Measurements from ENCODE around the gene ZBTB43. TPM values are rescaled to one million over a fixed set of nuclear protein-coding genes. Genes with fewer than 3 reads are reported as not detected.
A peak's percentile ranks its signal among the peaks of the same experiment; 100 is the strongest.

The ZBTB43 gene
- total and polyA plus RNA-seq, 2 donors: 4.5 to 5.7 TPM

- Histone ChIP-seq H3K27ac (ENCODE audit: low read depth in 1 of 2, low read length in 1 of 2) (no peak overlapping the region), H3K27me3 (ENCODE audit: control insufficient read depth in 2 of 2, insufficient read depth in 1 of 2, low read length in 1 of 2) (peaks cover 3 to 11% of the 10 kb centered on the region in 2 donors), H3K36me3 (ENCODE audit: control insufficient read depth in 2 of 2, insufficient read depth in 2 of 2, low read length in 1 of 2) (no peaks in the 10 kb centered on the region), H3K4me3 (ENCODE audit: low read length in 2 of 2) (no peak overlapping the region), H3K4me1 (ENCODE audit: control insufficient read depth in 2 of 2, insufficient read depth in 2 of 2, low read length in 2 of 2) (peaks cover 5 to 9% of the 10 kb centered on the region in 2 donors), H3K9me3 (ENCODE audit: control insufficient read depth in 2 of 2, insufficient read depth in 1 of 2, low read length in 1 of 2) (peaks cover 0 to 2% of the 10 kb centered on the region in 2 donors)
- 92% methylated on average over 6 of the region's 6 CpGs for WGBS
- DNase-seq (ENCODE audit: low read depth in 6 of 9, low spot score in 9 of 9): no peak
These were observed 51.6 kb downstream of the ZBTB43 start for GRCh38 chr9:126856326-126856877.

- DNase-seq (ENCODE audit: low read depth in 6 of 9, low spot score in 9 of 9): no peak
- WGBS: 95% methylated on average over 8 of the region's 8 CpGs
- H3K36me3 ChIP-seq (ENCODE audit: control insufficient read depth in 2 of 2, insufficient read depth in 2 of 2, low read length in 1 of 2): no peaks in the 10 kb centered on the region
These were observed 52.6 kb downstream of the ZBTB43 start for GRCh38 chr9:126857261-126857960.

DNA sequence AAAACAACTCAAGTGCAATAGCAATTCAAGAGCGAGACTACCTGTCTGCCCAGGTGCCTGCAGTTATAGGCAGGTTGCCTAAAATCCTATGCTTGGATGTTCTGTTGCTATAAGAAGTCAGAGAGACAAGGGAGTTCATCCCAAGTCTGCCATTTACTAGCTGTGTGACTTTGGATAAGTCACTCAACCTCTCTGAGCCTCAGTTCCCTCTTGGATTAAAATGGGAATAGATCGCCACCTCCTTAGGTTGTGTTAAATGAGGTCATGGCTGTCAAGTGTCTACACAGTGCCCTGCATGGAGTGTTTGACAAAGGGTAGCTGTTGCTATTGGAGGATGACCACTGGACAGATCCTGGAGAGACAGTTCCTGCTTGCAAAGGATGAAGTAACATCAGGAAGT, 54.3 kb downstream of the ZBTB43 start:
- peaks cover 0 to 5% of the 10 kb centered on the region in 2 donors for H3K27me3 ChIP-seq (ENCODE audit: control insufficient read depth in 2 of 2, insufficient read depth in 1 of 2, low read length in 1 of 2)
- H3K9me3 ChIP-seq (ENCODE audit: control insufficient read depth in 2 of 2, insufficient read depth in 1 of 2, low read length in 1 of 2): peaks cover 1 to 2% of the 10 kb centered on the region in 2 donors
- H3K4me3 ChIP-seq (ENCODE audit: low read length in 2 of 2): no peak overlapping the region
- DNase-seq (ENCODE audit: low read depth in 6 of 9, low spot score in 9 of 9): no peak
- no peak overlapping the region for H3K27ac ChIP-seq (ENCODE audit: low read depth in 1 of 2, low read length in 1 of 2)
- WGBS: 96% methylated on average over 2 of the region's 2 CpGs
- peaks cover 0 to 3% of the 10 kb centered on the region in 2 donors for H3K36me3 ChIP-seq (ENCODE audit: control insufficient read depth in 2 of 2, insufficient read depth in 2 of 2, low read length in 1 of 2)
- peaks cover 22 to 25% of the 10 kb centered on the region in 2 donors for H3K4me1 ChIP-seq (ENCODE audit: control insufficient read depth in 2 of 2, insufficient read depth in 2 of 2, low read length in 2 of 2)

More at GRCh38 chr9:126857261-126857960, 52.6 kb downstream of the ZBTB43 start:
- peaks cover 0 to 9% of the 10 kb centered on the region in 2 donors for H3K27me3 ChIP-seq (ENCODE audit: control insufficient read depth in 2 of 2, insufficient read depth in 1 of 2, low read length in 1 of 2)
- peaks cover 1 to 2% of the 10 kb centered on the region in 2 donors for H3K9me3 ChIP-seq (ENCODE audit: control insufficient read depth in 2 of 2, insufficient read depth in 1 of 2, low read length in 1 of 2)
- H3K27ac ChIP-seq (ENCODE audit: low read depth in 1 of 2, low read length in 1 of 2): no peak overlapping the region
- H3K4me1 ChIP-seq (ENCODE audit: control insufficient read depth in 2 of 2, insufficient read depth in 2 of 2, low read length in 2 of 2): peaks cover 16 to 19% of the 10 kb centered on the region in 2 donors
- H3K4me3 ChIP-seq (ENCODE audit: low read length in 2 of 2): no peak overlapping the region

- H3K4me1 ChIP-seq (ENCODE audit: control insufficient read depth in 2 of 2, insufficient read depth in 2 of 2, low read length in 2 of 2): peaks cover 22 to 25% of the 10 kb centered on the region in 2 donors
- under 1% methylated on average over 67 of the region's 67 CpGs for WGBS
These were observed 55.4 kb downstream of the ZBTB43 start, which contains the start of gene ZBTB34 for GRCh38 chr9:126860077-126860756. TSS of gene ZBTB34 (plus strand) at chr9:126860639. CDS start at chr9:126879400, 18,761 bp downstream.

GRCh38 chr9:126860757-126861466, 56.1 kb downstream of the ZBTB43 start:
- Histone ChIP-seq H3K9me3 (ENCODE audit: control insufficient read depth in 2 of 2, insufficient read depth in 1 of 2, low read length in 1 of 2) (peaks cover 1 to 2% of the 10 kb centered on the region in 2 donors), H3K27ac (ENCODE audit: low read depth in 1 of 2, low read length in 1 of 2) (peak overlapping the region; percentile 8 to 65), H3K4me1 (ENCODE audit: control insufficient read depth in 2 of 2, insufficient read depth in 2 of 2, low read length in 2 of 2) (peaks cover 22 to 25% of the 10 kb centered on the region in 2 donors), H3K27me3 (ENCODE audit: control insufficient read depth in 2 of 2, insufficient read depth in 1 of 2, low read length in 1 of 2) (peaks cover 0 to 3% of the 10 kb centered on the region in 2 donors), H3K36me3 (ENCODE audit: control insufficient read depth in 2 of 2, insufficient read depth in 2 of 2, low read length in 1 of 2) (peaks cover 3 to 15% of the 10 kb centered on the region in 2 donors), H3K4me3 (ENCODE audit: low read length in 2 of 2) (peak overlapping the region; percentile 77 to 98)
- peak in 1 of 9 donors; percentile 33 for DNase-seq (ENCODE audit: low read depth in 6 of 9, low spot score in 9 of 9)
- WGBS: under 1% methylated on average over 69 of the region's 71 CpGs

More at GRCh38 chr9:126860077-126860756, 55.4 kb downstream of the ZBTB43 start, which contains the start of gene ZBTB34:
- Histone ChIP-seq H3K9me3 (ENCODE audit: control insufficient read depth in 2 of 2, insufficient read depth in 1 of 2, low read length in 1 of 2) (peaks cover 1 to 2% of the 10 kb centered on the region in 2 donors), H3K4me3 (ENCODE audit: low read length in 2 of 2) (peak within 1 kb of the TSS; percentile 77 to 98), H3K27ac (ENCODE audit: low read depth in 1 of 2, low read length in 1 of 2) (peak within 1 kb of the TSS; percentile 65 to 96), H3K36me3 (ENCODE audit: control insufficient read depth in 2 of 2, insufficient read depth in 2 of 2, low read length in 1 of 2) (peaks cover 2 to 13% of the 10 kb centered on the region in 2 donors), H3K27me3 (ENCODE audit: control insufficient read depth in 2 of 2, insufficient read depth in 1 of 2, low read length in 1 of 2) (peaks cover 0 to 3% of the 10 kb centered on the region in 2 donors)
- DNase-seq (ENCODE audit: low read depth in 6 of 9, low spot score in 9 of 9): peak; percentile 14 to 87 (median 68)

DNA sequence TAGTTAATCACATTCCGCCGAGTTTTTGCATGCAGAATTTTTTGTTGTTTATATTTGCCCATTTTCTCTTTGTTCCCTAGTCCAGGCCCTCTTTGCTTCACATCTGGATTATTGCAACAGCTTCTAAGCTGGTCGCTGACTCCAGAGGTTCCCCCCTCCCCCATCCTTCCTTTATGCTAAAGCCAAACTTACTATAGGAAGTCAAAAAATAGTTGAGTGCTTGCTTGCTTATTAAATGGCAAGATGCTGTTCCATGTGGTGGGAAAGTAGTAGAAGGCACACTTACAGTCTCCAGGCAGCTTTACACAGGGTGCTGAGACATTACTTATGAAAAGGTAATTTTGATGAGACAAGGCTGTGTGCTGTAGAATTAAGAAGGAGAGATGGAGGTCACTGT, 56.9 kb downstream of the ZBTB43 start:
- WGBS: 27% methylated on average over 3 of the region's 3 CpGs
- no peaks in the 10 kb centered on the region for H3K27me3 ChIP-seq (ENCODE audit: control insufficient read depth in 2 of 2, insufficient read depth in 1 of 2, low read length in 1 of 2)
- peaks cover 3 to 20% of the 10 kb centered on the region in 2 donors for H3K36me3 ChIP-seq (ENCODE audit: control insufficient read depth in 2 of 2, insufficient read depth in 2 of 2, low read length in 1 of 2)
- peak overlapping the region; percentile 77 to 98 for H3K4me3 ChIP-seq (ENCODE audit: low read length in 2 of 2)
- peak in 6 of 9 donors; percentile 15 to 65 (median 33) for DNase-seq (ENCODE audit: low read depth in 6 of 9, low spot score in 9 of 9)
- peak overlapping the region in 1 of 2 donors; percentile 34 for H3K27ac ChIP-seq (ENCODE audit: low read depth in 1 of 2, low read length in 1 of 2)
- peaks cover 22 to 25% of the 10 kb centered on the region in 2 donors for H3K4me1 ChIP-seq (ENCODE audit: control insufficient read depth in 2 of 2, insufficient read depth in 2 of 2, low read length in 2 of 2)
- H3K9me3 ChIP-seq (ENCODE audit: control insufficient read depth in 2 of 2, insufficient read depth in 1 of 2, low read length in 1 of 2): peaks cover 0 to 1% of the 10 kb centered on the region in 2 donors

DNA sequence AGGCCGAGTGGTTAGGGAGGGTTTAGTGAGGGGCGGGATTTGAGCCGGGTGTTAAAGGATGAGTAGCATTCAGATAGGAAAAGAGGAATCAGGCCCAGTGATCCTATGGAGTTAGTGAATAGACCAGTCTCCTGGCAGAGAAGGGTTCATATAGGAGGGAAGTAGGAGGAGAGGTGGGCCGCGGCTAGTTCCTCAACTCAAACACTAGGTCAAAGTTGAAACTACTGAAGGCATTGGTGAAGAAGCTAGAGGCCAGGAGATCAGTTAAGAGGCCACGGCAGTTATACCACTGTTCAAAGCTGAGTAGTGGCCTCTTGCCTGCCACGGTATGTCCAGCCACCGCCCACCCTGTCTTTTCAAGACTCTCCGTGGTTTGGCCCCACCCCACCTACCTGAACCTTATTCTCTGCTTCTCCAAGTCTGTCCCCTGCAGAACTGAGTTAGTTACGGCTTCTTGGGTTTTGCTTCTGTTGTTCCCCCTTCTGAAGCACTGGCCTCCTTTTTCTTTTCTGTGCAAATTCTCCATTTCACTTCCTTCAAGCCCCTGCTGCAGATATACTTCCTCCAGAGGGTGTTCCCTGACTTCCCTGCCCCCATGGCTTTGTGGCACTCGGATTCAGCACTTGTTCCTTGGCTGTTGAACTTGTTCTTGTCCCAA, 57.4 kb downstream of the ZBTB43 start:
- Histone ChIP-seq H3K9me3 (ENCODE audit: control insufficient read depth in 2 of 2, insufficient read depth in 1 of 2, low read length in 1 of 2) (peaks cover 0 to 1% of the 10 kb centered on the region in 2 donors), H3K36me3 (ENCODE audit: control insufficient read depth in 2 of 2, insufficient read depth in 2 of 2, low read length in 1 of 2) (peaks cover 3 to 20% of the 10 kb centered on the region in 2 donors), H3K27ac (ENCODE audit: low read depth in 1 of 2, low read length in 1 of 2) (peak overlapping the region in 1 of 2 donors; percentile 34), H3K27me3 (ENCODE audit: control insufficient read depth in 2 of 2, insufficient read depth in 1 of 2, low read length in 1 of 2) (no peaks in the 10 kb centered on the region), H3K4me1 (ENCODE audit: control insufficient read depth in 2 of 2, insufficient read depth in 2 of 2, low read length in 2 of 2) (peaks cover 22 to 25% of the 10 kb centered on the region in 2 donors), H3K4me3 (ENCODE audit: low read length in 2 of 2) (peak overlapping the region; percentile 77 to 98)
- peak in 2 of 9 donors; percentile 9 to 40 for DNase-seq (ENCODE audit: low read depth in 6 of 9, low spot score in 9 of 9)
- 28% methylated on average over 11 of the region's 11 CpGs for WGBS

DNA sequence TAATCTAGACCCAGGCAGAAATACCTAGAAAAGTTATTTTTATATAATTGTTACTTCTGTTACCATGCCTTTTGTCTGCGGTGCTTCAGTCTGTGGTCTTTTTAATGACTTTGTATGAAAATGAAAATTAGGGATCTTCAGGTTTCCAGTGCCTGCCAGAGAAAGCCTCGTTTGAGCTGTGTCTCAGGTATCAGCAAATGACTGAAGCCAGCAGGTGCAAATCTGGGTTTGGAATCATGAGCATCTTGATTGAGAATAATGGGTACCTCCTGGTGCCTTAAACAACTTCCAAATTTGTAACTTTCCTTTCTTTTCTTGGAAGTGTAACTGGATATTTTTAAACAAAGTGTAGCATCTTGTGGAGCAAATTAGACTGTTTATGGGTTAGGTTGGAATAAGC, 59.9 kb downstream of the ZBTB43 start:
- Histone ChIP-seq H3K4me1 (ENCODE audit: control insufficient read depth in 2 of 2, insufficient read depth in 2 of 2, low read length in 2 of 2) (peaks cover 21 to 32% of the 10 kb centered on the region in 2 donors), H3K4me3 (ENCODE audit: low read length in 2 of 2) (no peak overlapping the region), H3K36me3 (ENCODE audit: control insufficient read depth in 2 of 2, insufficient read depth in 2 of 2, low read length in 1 of 2) (peaks cover 15 to 24% of the 10 kb centered on the region in 2 donors), H3K9me3 (ENCODE audit: control insufficient read depth in 2 of 2, insufficient read depth in 1 of 2, low read length in 1 of 2) (peaks cover 0 to 1% of the 10 kb centered on the region in 2 donors), H3K27me3 (ENCODE audit: control insufficient read depth in 2 of 2, insufficient read depth in 1 of 2, low read length in 1 of 2) (no peaks in the 10 kb centered on the region), H3K27ac (ENCODE audit: low read depth in 1 of 2, low read length in 1 of 2) (no peak overlapping the region)
- no peak for DNase-seq (ENCODE audit: low read depth in 6 of 9, low spot score in 9 of 9)
- WGBS: 93% methylated on average over 2 of the region's 2 CpGs
